DND-41 (cell line): ENCODE data around the gene VAC14.

Experiments
- ATAC-seq: fragments of 200-7000 bp; cut with Tn5 transposase; 3 replicates; pipeline ENCODE4 v1.9.1; 2021; ENCODE audit warnings: low read depth; ENCODE audit not compliant: insufficient read depth
- DNase-seq: peaks from one replicate; pipeline ENCODE4 v3.0.0-alpha.2; 2020
- H2AFZ ChIP-seq: 2 replicates; pipeline ENCODE4 v1.6.0; 2012; ENCODE audit warnings: low read depth, low read length
- H3K27ac ChIP-seq: 2 replicates; pipeline ENCODE4 v1.5.1; 2012; ENCODE audit warnings: low read length, inconsistent platforms
- H3K27me3 ChIP-seq: fragments of 200-600 bp; sonication (generic); 2 replicates; pipeline ENCODE4 v1.6.0; 2012; ENCODE audit warnings: low read length, mild to moderate bottlenecking, inconsistent platforms; ENCODE audit not compliant: insufficient read depth, poor library complexity
- H3K36me3 ChIP-seq: 2 replicates; pipeline ENCODE4 v1.5.1; 2012; ENCODE audit warnings: low read length, inconsistent platforms; ENCODE audit not compliant: insufficient read depth
- H3K4me1 ChIP-seq: 2 replicates; pipeline ENCODE4 v1.5.1; 2012; ENCODE audit warnings: mild to moderate bottlenecking, low read length; ENCODE audit not compliant: insufficient read depth
- H3K4me2 ChIP-seq: 2 replicates; pipeline ENCODE4 v1.6.0; 2012; ENCODE audit warnings: mild to moderate bottlenecking, moderate library complexity, low read length, inconsistent platforms; ENCODE audit not compliant: insufficient read depth
- H3K4me3 ChIP-seq, 2 experiments: fragments of 200-600 bp in 1 of 2; shearing (Covaris generic) in 1 of 2; 2 replicates each; pipeline ENCODE4 v1.5.1; 2012 to 2016; ENCODE audit warnings: inconsistent platforms in 2 of 2, low read length in 2 of 2, mild to moderate bottlenecking in 2 of 2, low read depth in 1 of 2, moderate library complexity in 1 of 2
- H3K79me2 ChIP-seq: 2 replicates; pipeline ENCODE4 v1.6.0; 2012; ENCODE audit warnings: low read length, inconsistent platforms; ENCODE audit not compliant: insufficient read depth
- H3K9ac ChIP-seq: 2 replicates; pipeline ENCODE4 v1.6.0; 2012; ENCODE audit warnings: low read depth, mild to moderate bottlenecking, inconsistent platforms, low read length, moderate library complexity
- H3K9me3 ChIP-seq: 2 replicates; pipeline ENCODE4 v1.5.1; 2012; ENCODE audit warnings: low read length, moderate library complexity, mild to moderate bottlenecking, inconsistent platforms; ENCODE audit not compliant: insufficient read depth, severe bottlenecking
- H4K20me1 ChIP-seq: 2 replicates; pipeline ENCODE4 v1.6.0; 2012; ENCODE audit warnings: low read length; ENCODE audit not compliant: insufficient read depth
- EZH2 ChIP-seq: IDR thresholded peaks from 3 replicates; pipeline ENCODE4 v1.6.1; 2012; ENCODE audit warnings: borderline replicate concordance, low read depth, mild to moderate bottlenecking, moderate library complexity, low read length, inconsistent platforms; ENCODE audit not compliant: severe bottlenecking
- TF ChIP-seq, protein P1 (sequence below): IDR thresholded peaks from 2 replicates; pipeline ENCODE4 v1.5.1; 2012; ENCODE audit warnings: borderline replicate concordance, low read length, moderate library complexity, mild to moderate bottlenecking; ENCODE audit not compliant: poor library complexity, severe bottlenecking; ENCODE audit errors: extremely low read depth

VAC14 gene

DNA sequence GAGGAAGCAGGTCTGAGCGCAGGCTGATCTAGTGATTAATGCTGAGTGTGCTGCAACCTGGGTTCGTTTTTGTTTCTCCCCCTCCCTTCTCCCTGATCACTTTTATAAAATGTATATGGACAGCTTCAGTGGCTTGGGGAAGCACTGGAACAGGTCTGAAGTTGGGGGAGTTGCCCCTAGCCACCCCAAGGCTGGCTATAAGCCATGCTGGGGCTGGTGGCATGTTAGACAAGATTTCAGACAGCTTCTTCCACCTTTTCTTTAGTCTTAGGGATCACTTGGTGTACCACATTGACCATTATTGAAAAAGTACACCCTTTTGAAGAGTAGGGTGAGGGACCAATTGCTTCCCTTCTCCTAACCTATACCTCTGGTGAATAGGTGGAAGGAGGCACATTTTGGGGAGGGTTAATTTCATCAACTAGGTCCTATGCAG, 3.8 kb upstream of the VAC14 start:
- H3K9ac ChIP-seq, result no peak overlapping the region
- H4K20me1 ChIP-seq, result no peaks in the 10 kb centered on the region
- peaks cover 13% of the 10 kb centered on the region for H3K4me1 ChIP-seq
- DNase-seq (no peak), ATAC-seq (no peak)
- H2AFZ ChIP-seq, result 0 out of 2 replicates have a peak overlapping the region, but pooled peaks have one; percentile 13
- no peak overlapping the region for H3K4me2 ChIP-seq
- no peak overlapping the region for H3K27ac ChIP-seq
- peaks cover 11% of the 10 kb centered on the region for H3K79me2 ChIP-seq
- H3K36me3 ChIP-seq, result no peaks in the 10 kb centered on the region; the same call in 1 of the 2 replicates
- peaks cover 9% of the 10 kb centered on the region for H3K27me3 ChIP-seq
- H3K9me3 ChIP-seq, result peaks cover 3% of the 10 kb centered on the region
- TF ChIP-seq, protein P1, sequence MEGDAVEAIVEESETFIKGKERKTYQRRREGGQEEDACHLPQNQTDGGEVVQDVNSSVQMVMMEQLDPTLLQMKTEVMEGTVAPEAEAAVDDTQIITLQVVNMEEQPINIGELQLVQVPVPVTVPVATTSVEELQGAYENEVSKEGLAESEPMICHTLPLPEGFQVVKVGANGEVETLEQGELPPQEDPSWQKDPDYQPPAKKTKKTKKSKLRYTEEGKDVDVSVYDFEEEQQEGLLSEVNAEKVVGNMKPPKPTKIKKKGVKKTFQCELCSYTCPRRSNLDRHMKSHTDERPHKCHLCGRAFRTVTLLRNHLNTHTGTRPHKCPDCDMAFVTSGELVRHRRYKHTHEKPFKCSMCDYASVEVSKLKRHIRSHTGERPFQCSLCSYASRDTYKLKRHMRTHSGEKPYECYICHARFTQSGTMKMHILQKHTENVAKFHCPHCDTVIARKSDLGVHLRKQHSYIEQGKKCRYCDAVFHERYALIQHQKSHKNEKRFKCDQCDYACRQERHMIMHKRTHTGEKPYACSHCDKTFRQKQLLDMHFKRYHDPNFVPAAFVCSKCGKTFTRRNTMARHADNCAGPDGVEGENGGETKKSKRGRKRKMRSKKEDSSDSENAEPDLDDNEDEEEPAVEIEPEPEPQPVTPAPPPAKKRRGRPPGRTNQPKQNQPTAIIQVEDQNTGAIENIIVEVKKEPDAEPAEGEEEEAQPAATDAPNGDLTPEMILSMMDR, result no peak
- TF ChIP-seq EZH2, result no peak
- H3K4me3 ChIP-seq, result no peak overlapping the region

DNA sequence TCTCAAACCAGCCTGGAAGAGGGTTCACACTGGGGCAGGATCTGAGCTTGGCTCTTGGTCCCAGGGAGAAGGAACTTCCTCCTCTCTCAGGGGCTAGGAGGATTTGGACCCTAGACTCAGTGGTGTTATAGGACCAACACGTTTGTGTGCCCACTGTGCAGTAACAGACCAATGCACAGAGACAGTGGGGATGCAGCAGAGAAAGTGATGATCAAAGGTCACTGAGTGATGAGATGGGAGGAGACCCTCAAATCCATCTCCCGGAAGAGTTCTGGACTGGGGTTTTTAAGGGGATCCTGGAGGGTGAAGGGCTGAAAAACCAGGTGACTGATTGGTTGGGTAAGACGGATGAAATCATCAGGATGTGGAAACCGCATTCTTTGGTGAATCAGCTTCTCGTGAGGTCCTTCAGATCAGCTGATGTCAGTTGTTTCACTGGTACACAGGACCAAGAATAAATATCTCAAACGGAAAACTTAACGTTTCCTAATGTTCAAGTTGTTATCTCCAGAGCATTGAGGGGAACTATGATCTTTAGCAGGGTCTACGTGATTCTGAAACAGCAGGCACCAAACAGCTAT, 3.3 kb upstream of the VAC14 start:
- H3K4me3 ChIP-seq, result no peak overlapping the region
- DNase-seq (no peak), ATAC-seq (no peak)
- no peak overlapping the region for H3K27ac ChIP-seq
- no peak overlapping the region for H3K4me2 ChIP-seq
- peaks cover 19% of the 10 kb centered on the region for H3K4me1 ChIP-seq
- H4K20me1 ChIP-seq, result no peaks in the 10 kb centered on the region
- peaks cover 9% of the 10 kb centered on the region for H3K27me3 ChIP-seq
- no peak for TF ChIP-seq EZH2
- H2AFZ ChIP-seq, result 0 out of 2 replicates have a peak overlapping the region, but pooled peaks have one; percentile 3
- peaks cover under 1% of the 10 kb centered on the region; the same call in 1 of the 2 replicates for H3K36me3 ChIP-seq
- H3K9me3 ChIP-seq, result peaks cover 3% of the 10 kb centered on the region
- peaks cover 16% of the 10 kb centered on the region for H3K79me2 ChIP-seq
- H3K9ac ChIP-seq, result no peak overlapping the region

DNA sequence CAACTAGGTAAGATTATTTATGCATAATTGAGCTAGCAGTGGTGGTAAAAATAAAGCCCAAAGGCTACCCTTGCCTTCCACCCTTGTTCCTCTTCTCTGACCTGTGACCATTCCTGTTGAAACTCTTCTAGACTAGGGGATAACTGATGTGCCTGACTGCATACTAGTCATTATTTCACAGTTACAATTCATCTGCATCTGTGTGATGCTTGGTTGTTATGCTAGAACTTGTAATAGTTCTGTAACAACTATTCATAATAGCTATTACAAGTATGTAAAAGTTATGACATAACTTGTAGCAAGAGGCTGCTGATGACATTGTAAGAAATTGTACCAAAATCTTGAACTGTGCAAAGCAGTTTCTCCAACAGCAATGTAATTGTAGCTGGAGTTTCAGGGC, 2.4 kb upstream of the VAC14 start:
- Histone ChIP-seq H3K4me3 (no peak overlapping the region), H3K9ac (no peak overlapping the region), H3K79me2 (peaks cover 26% of the 10 kb centered on the region), H3K27me3 (peaks cover 9% of the 10 kb centered on the region), H3K4me1 (peaks cover 28% of the 10 kb centered on the region), H3K27ac (no peak overlapping the region), H3K36me3 (peaks cover 6% of the 10 kb centered on the region; the same call in 1 of the 2 replicates), H3K4me2 (no peak overlapping the region), H3K9me3 (peaks cover 3% of the 10 kb centered on the region), H2AFZ (no peak overlapping the region), H4K20me1 (no peaks in the 10 kb centered on the region)
- ATAC-seq, result no peak
- DNase-seq, result no peak
- TF ChIP-seq, protein P1, result no peak
- TF ChIP-seq EZH2, result no peak

DNA sequence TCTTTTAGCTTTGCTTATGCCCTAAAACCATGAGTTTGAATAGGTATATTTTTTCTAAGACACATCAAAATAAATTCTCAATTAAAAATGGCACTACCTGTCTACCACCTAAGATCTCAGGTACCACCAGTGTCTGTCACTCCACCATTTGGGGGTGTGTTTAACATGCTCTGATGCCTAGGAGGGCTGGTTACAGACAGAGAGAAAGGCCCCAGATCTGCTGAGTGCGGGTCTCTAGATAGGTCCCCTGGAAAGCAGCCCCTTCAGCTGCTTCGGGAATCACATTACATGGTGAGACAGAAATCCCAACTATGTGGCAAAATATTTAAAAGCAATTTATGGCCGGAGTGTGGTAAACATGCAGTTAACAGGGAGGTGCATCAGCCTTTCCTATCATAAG, 653 bp upstream of the VAC14 start:
- TF ChIP-seq, protein P1, result no peak
- TF ChIP-seq EZH2, result no peak
- peak overlapping the region; percentile 100 for H3K4me2 ChIP-seq
- no peak for ATAC-seq

More for the DNA sequence above, 653 bp upstream of the VAC14 start:
- H3K9me3 ChIP-seq, result peaks cover 3% of the 10 kb centered on the region
- H3K4me1 ChIP-seq, result peaks cover 32% of the 10 kb centered on the region
- H3K79me2 ChIP-seq, result peaks cover 41% of the 10 kb centered on the region
- no peak overlapping the region for H3K27ac ChIP-seq
- no peak for DNase-seq
- peaks cover 9% of the 10 kb centered on the region for H3K36me3 ChIP-seq
- H3K27me3 ChIP-seq, result no peaks in the 10 kb centered on the region
- no peaks in the 10 kb centered on the region for H4K20me1 ChIP-seq
- peak overlapping the region in 1 of 2 experiments; percentile 99; a peak in 1 of 4 replicates for H3K4me3 ChIP-seq
- no peak overlapping the region for H3K9ac ChIP-seq
- peak overlapping the region; percentile 95 for H2AFZ ChIP-seq
